ENCODE measurements around the gene ENOSF1.
"Not testable (repeated sequence)": the region's sequence is repeated elsewhere in the genome, so short reads cannot be mapped to it uniquely, and the experiment has no call there.

The ENOSF1 gene

GRCh38 chr18:712401-713134 lies at the start of gene ENOSF1:
Gene ENOSF1, minus strand, starts transcription at chr18:712630. Its CDS starts 43 bp downstream, at chr18:712587.
- DNase-seq, result peak; percentile 4

- not testable (repeated sequence) for DNase-seq
Measured at GRCh38 chr18:759864-760263, 47.4 kb upstream of the ENOSF1 start.

GRCh38 chr18:755506-755905 lies 43.1 kb upstream of the ENOSF1 start:
- no peak for DNase-seq

- no peak for DNase-seq
Measured at GRCh38 chr18:754656-755055, 42.2 kb upstream of the ENOSF1 start.

GRCh38 chr18:750456-750855 lies 38.0 kb upstream of the ENOSF1 start:
- DNase-seq, result no peak

- no peak for DNase-seq
Measured at GRCh38 chr18:744832-745597, 32.6 kb upstream of the ENOSF1 start.

- DNase-seq, result no peak
Measured at GRCh38 chr18:741931-742512, 29.6 kb upstream of the ENOSF1 start.

GRCh38 chr18:732371-732770 lies 19.9 kb upstream of the ENOSF1 start:
- DNase-seq, result no peak

GRCh38 chr18:731185-731584 lies 18.8 kb upstream of the ENOSF1 start:
- DNase-seq, result no peak

GRCh38 chr18:730692-731091 lies 18.3 kb upstream of the ENOSF1 start:
- DNase-seq, result no peak

GRCh38 chr18:730120-730519 lies 17.7 kb upstream of the ENOSF1 start:
- DNase-seq, result not testable (repeated sequence)

- DNase-seq, result no peak
Measured at GRCh38 chr18:725646-726045, 13.2 kb upstream of the ENOSF1 start.

GRCh38 chr18:723541-724080 lies 11.2 kb upstream of the ENOSF1 start:
- no peak for DNase-seq

GRCh38 chr18:717003-717402 lies 4.6 kb upstream of the ENOSF1 start:
- no peak for DNase-seq

GRCh38 chr18:715626-716025 lies 3.2 kb upstream of the ENOSF1 start:
- DNase-seq, result no peak

- DNase-seq, result no peak
Measured at GRCh38 chr18:713135-713490, 683 bp upstream of the ENOSF1 start.

- peak; percentile 23 for DNase-seq
Measured at GRCh38 chr18:711657-712400, 601 bp downstream of the ENOSF1 start.

GRCh38 chr18:711310-711656 lies 1.1 kb downstream of the ENOSF1 start:
- no peak for DNase-seq

- DNase-seq, result no peak
Measured at GRCh38 chr18:710418-711300, 1.8 kb downstream of the ENOSF1 start.

- DNase-seq, result no peak
Measured at GRCh38 chr18:709771-710170, 2.7 kb downstream of the ENOSF1 start.

- no peak for DNase-seq
Measured at GRCh38 chr18:708096-708495, 4.3 kb downstream of the ENOSF1 start.

- DNase-seq, result no peak
Measured at GRCh38 chr18:706405-706804, 6.0 kb downstream of the ENOSF1 start.

All from NCI-H1092 (cell line).